ENCODE measurements around the gene ITGA8. TPM values are rescaled to one million over a fixed set of nuclear protein-coding genes. Genes with fewer than 3 reads are reported as not detected.

ITGA8 gene
- total RNA-seq, 1 donor from 2014 or later = 23.4 TPM

DNA sequence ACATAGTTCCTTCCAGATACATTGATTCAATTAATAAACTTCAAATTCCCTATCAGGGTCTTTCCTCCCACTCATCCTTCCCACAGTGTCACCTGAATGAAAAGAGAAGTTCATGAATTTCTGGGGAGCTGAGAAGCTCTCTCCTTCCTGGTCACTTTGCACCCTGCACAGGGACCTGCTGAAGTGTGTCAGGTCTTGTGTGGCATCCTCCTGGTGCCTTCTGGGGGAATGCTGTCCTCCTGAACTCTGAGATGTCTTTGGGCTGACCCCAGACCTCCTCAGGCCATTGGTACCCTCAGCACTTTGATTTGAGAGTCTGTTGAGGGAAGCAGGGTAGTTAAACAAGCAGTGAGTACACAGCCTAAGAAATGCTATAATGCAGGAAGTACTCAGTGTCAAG, 39.5 kb upstream of the ITGA8 start:
- no peaks in the 10 kb centered on the region for H3K27me3 ChIP-seq (ENCODE audit: low read depth)
- no peaks in the 10 kb centered on the region for H3K36me3 ChIP-seq
- TF ChIP-seq CTCF (IDR thresholded peaks at IDR 0.05) = no peak
- DNase-seq (no peak), ATAC-seq (no peak)
- no peak overlapping the region for H3K4me3 ChIP-seq
- no peaks in the 10 kb centered on the region for H3K4me1 ChIP-seq
- intact Hi-C loops (cut with DNase I) = no loop called here
- H3K9me3 ChIP-seq = no peaks in the 10 kb centered on the region
- no peak overlapping the region for H3K27ac ChIP-seq

- ATAC-seq (no peak), DNase-seq (no peak)
- Histone ChIP-seq H3K4me3 (no peak overlapping the region), H3K36me3 (no peaks in the 10 kb centered on the region), H3K27ac (no peak overlapping the region), H3K27me3 (ENCODE audit: low read depth) (no peaks in the 10 kb centered on the region), H3K4me1 (no peaks in the 10 kb centered on the region), H3K9me3 (no peaks in the 10 kb centered on the region)
- intact Hi-C loops (cut with DNase I) = no loop called here
- no peak for TF ChIP-seq CTCF (IDR thresholded peaks at IDR 0.05)
Measured at GRCh38 chr10:15758618-15759017, 38.9 kb upstream of the ITGA8 start.

DNA sequence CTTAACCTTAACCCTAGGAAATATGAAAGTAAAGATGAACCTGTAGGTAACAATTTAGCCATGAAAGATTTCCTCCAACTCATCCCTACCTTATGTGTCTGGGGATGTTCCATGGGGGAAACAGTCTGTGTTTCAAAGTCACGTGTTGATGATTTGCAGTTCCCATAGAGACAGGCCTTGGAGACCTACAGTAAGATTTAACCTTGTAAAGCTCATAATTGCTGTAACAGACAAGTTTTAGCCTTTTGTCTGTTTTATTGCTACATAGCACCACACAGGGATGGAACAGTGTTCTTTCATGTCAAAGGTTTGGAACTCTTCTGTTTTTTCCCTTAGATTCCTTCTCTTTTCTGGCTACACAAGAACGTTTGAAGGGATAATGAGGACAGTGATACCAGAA, 35.2 kb upstream of the ITGA8 start:
- no peaks in the 10 kb centered on the region for H3K4me1 ChIP-seq
- ATAC-seq = no peak
- intact Hi-C loops (cut with DNase I) = no loop called here
- H3K27me3 ChIP-seq (ENCODE audit: low read depth) = no peaks in the 10 kb centered on the region
- DNase-seq = no peak
- H3K4me3 ChIP-seq = no peak overlapping the region
- H3K36me3 ChIP-seq = no peaks in the 10 kb centered on the region
- H3K27ac ChIP-seq = no peak overlapping the region
- no peaks in the 10 kb centered on the region for H3K9me3 ChIP-seq
- TF ChIP-seq CTCF (IDR thresholded peaks at IDR 0.05) = no peak

- DNase-seq (no peak), ATAC-seq (no peak)
- no peaks in the 10 kb centered on the region for H3K27me3 ChIP-seq (ENCODE audit: low read depth)
- no peak overlapping the region for H3K27ac ChIP-seq
- no peaks in the 10 kb centered on the region for H3K36me3 ChIP-seq
- intact Hi-C loops (cut with DNase I) = no loop called here
- H3K9me3 ChIP-seq = no peaks in the 10 kb centered on the region
- TF ChIP-seq CTCF (IDR thresholded peaks at IDR 0.05) = no peak
- no peaks in the 10 kb centered on the region for H3K4me1 ChIP-seq
- H3K4me3 ChIP-seq = no peak overlapping the region
Measured at GRCh38 chr10:15751046-15751445, 31.3 kb upstream of the ITGA8 start.

DNA sequence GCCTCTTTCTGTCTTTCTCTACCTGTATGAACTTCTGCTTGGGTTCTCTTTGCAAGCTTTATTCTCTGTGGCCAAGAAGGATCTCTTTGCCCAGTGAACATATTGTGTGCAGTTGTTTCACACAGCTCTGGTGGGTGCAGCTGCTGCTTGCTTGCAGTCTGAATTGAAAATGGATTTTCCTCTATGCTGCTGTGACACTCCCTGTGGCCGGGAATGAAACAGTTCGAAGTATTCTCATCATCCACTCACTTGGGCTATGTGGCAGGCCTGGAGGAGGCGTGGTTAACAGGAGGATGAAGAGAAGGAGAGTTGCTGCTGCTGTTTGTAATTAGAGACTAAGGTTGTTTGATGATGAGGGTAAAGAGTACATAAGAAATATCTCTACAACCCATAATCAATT, 28.4 kb upstream of the ITGA8 start:
- Histone ChIP-seq H3K9me3 (no peaks in the 10 kb centered on the region), H3K27me3 (ENCODE audit: low read depth) (no peaks in the 10 kb centered on the region), H3K4me3 (no peak overlapping the region), H3K27ac (no peak overlapping the region), H3K4me1 (no peaks in the 10 kb centered on the region), H3K36me3 (no peaks in the 10 kb centered on the region)
- DNase-seq = no peak
- no peak for TF ChIP-seq CTCF (IDR thresholded peaks at IDR 0.05)
- intact Hi-C loops (cut with DNase I) = no loop called here
- peak in 1 of 2 donors; percentile 19 for ATAC-seq

GRCh38 chr10:15747632-15748031, 27.9 kb upstream of the ITGA8 start:
- Histone ChIP-seq H3K36me3 (no peaks in the 10 kb centered on the region), H3K27ac (no peak overlapping the region), H3K27me3 (ENCODE audit: low read depth) (no peaks in the 10 kb centered on the region), H3K9me3 (no peaks in the 10 kb centered on the region), H3K4me1 (no peaks in the 10 kb centered on the region), H3K4me3 (no peak overlapping the region)
- intact Hi-C loops (cut with DNase I) = no loop called here
- ATAC-seq (no peak), DNase-seq (no peak)
- no peak for TF ChIP-seq CTCF (IDR thresholded peaks at IDR 0.05)

All from lower lobe of right lung (tissue), 2 donors.